PC-9 (cell line): ENCODE data around the gene PRDM12. TPM values are rescaled to one million over a fixed set of nuclear protein-coding genes. Genes with fewer than 3 reads are reported as not detected.

Experiments used
- BruUV-seq: library from RNA; stranded (reverse); fragments of 400-500 nt; replicated peaks from 2 replicates; lab custom pipeline; 2021; lab: Mats Ljungman, UMichigan
- CTCF ChIA-PET: fragments of 300-600 bp; sonication (Branson Sonifier 250); formaldehyde crosslinking; loops from one replicate; lab custom pipeline; 2022; ENCODE audit warnings: antibody characterized with exemption; lab: Charles Lee
- POLR2A ChIA-PET: fragments of 300-600 bp; sonication (Branson Sonifier 250); formaldehyde crosslinking; loops from one replicate; lab custom pipeline; 2022; ENCODE audit warnings: antibody characterized with exemption; ENCODE audit not compliant: unreplicated experiment; lab: Charles Lee
- DNase-seq, 2 experiments: peaks; one replicate each; pipeline versions ENCODE4 v3.0.0 to v3.0.0-alpha.2; 2015 to 2022; ENCODE audit warnings: mixed read lengths in 1 of 2
- H2AFZ ChIP-seq: fragments of 200-600 bp; sonication (generic); 2 replicates; pipeline ENCODE4 v1.8.1; 2017; ENCODE audit warnings: antibody characterized with exemption
- H3F3A ChIP-seq: fragments of 200-600 bp; sonication (generic); 2 replicates; pipeline ENCODE4 v1.8.1; 2017; ENCODE audit warnings: antibody characterized with exemption, mild to moderate bottlenecking, low read depth; ENCODE audit not compliant: insufficient read depth
- H3K27ac ChIP-seq: fragments of 200-600 bp; sonication (generic); 2 replicates; pipeline ENCODE4 v1.6.1; 2016; ENCODE audit warnings: mixed run types
- H3K27me3 ChIP-seq: fragments of 200-600 bp; sonication (generic); 2 replicates; pipeline ENCODE4 v1.6.1; 2016; ENCODE audit warnings: low read depth, mixed run types; ENCODE audit not compliant: insufficient read depth
- H3K36me3 ChIP-seq: fragments of 200-600 bp; sonication (generic); 2 replicates; pipeline ENCODE4 v1.6.1; 2016; ENCODE audit warnings: low read depth, mixed run types
- H3K4me1 ChIP-seq: fragments of 200-600 bp; sonication (generic); replicated peaks from 2 replicates; pipeline ENCODE4 v1.6.1; 2016; ENCODE audit warnings: mixed run types; ENCODE audit not compliant: insufficient read depth
- H3K4me2 ChIP-seq: fragments of 200-600 bp; sonication (generic); 2 replicates; pipeline ENCODE4 v1.6.1; 2017; ENCODE audit warnings: mixed run types
- H3K4me3 ChIP-seq: fragments of 200-600 bp; sonication (generic); 2 replicates; pipeline ENCODE4 v1.6.1; 2016; ENCODE audit warnings: mixed run types
- H3K79me2 ChIP-seq: fragments of 200-600 bp; sonication (generic); 2 replicates; pipeline ENCODE4 v1.6.1; 2017; ENCODE audit warnings: low read depth, mixed run types
- H3K9me2 ChIP-seq: fragments of 200-600 bp; sonication (generic); 2 replicates; pipeline ENCODE4 v1.8.1; 2017; ENCODE audit warnings: mild to moderate bottlenecking; ENCODE audit not compliant: insufficient read depth
- H3K9me3 ChIP-seq: fragments of 200-600 bp; sonication (generic); 2 replicates; pipeline ENCODE4 v1.8.1; 2016; ENCODE audit warnings: low read depth; ENCODE audit not compliant: insufficient read depth
- H4K20me1 ChIP-seq: fragments of 200-600 bp; sonication (generic); 2 replicates; pipeline ENCODE4 v1.8.1; 2017; ENCODE audit not compliant: insufficient read depth
- CTCF ChIP-seq: fragments of 200-600 bp; sonication (generic); conservative IDR thresholded peaks from 2 replicates; pipeline ENCODE4 v1.6.1; 2017; ENCODE audit warnings: mixed run types, antibody characterized with exemption, mild to moderate bottlenecking, moderate library complexity
- EZH2 ChIP-seq: fragments of 200-600 bp; sonication (generic); IDR thresholded peaks from 2 replicates; pipeline ENCODE4 v1.8.0; 2017; ENCODE audit warnings: antibody characterized with exemption, low read depth
- intact Hi-C: fragments of 100-400 bp; cut with micrococcal nuclease; formaldehyde crosslinking; loops from one replicate; pipeline ENCODE4 v1.10.0; 2022; ENCODE audit not compliant: unreplicated experiment
- total RNA-seq: library from RNA; stranded (reverse); gene quantifications from 2 replicates; pipeline ENCODE4 v1.2.3, GENCODE V29; 2021

Gene PRDM12
- total RNA-seq, 1 experiment from 2014 or later: 0.46 TPM

DNA sequence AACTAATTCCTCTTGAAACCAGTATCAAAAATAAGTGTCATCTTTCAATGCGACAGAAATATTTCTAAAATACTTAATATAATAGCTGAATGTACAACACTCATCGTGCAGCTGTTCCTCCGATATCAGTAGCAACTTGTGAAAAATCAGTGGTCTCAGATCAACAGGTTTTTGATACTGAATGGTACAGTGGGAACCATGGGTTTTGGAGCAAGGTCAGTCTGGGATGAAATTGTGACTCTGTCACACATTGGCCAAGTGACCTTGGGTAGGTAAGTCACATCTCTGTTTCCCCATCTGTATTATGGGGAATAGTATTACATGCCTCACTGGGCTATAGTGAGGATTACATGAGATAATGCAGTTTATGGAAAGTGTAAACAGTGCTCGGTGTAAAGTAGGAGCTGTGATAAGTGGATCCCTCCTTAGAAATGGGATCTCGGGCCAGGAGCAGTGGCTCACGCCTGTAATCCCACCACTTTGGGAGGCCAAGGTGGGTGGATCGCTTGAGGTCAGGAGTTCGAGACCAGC lies 46.5 kb downstream of the PRDM12 start:
- no TSS peak for BruUV-seq
- Histone ChIP-seq H3K27me3 (no peaks in the 10 kb centered on the region), H3F3A (peaks cover 28% of the 10 kb centered on the region), H3K79me2 (peaks cover 26% of the 10 kb centered on the region), H3K4me2 (no peak overlapping the region), H2AFZ (no peak overlapping the region), H4K20me1 (peaks cover 9% of the 10 kb centered on the region), H3K4me1 (peaks cover 22% of the 10 kb centered on the region), H3K36me3 (no peaks in the 10 kb centered on the region), H3K9me3 (no peaks in the 10 kb centered on the region), H3K9me2 (no peaks in the 10 kb centered on the region), H3K4me3 (no peak overlapping the region), H3K27ac (no peak overlapping the region)
- ChIA-PET POLR2A (interaction anchor here (0.5 kb wide), 1 partner anchor 10 kb away, joined by 3 read pairs; no protein-coding TSS in a partner anchor), CTCF (no interaction called here)
- DNase-seq: no peak
- no peak for TF ChIP-seq CTCF
- TF ChIP-seq EZH2: no peak
- intact Hi-C loops: no loop called here

GRCh38 chr9:130711469-130711868 lies 47.1 kb downstream of the PRDM12 start:
- no TSS peak for BruUV-seq
- intact Hi-C loops: no loop called here
- Histone ChIP-seq H3K9me2 (no peaks in the 10 kb centered on the region), H3K27ac (no peak overlapping the region), H3K4me1 (peaks cover 22% of the 10 kb centered on the region), H3K4me2 (no peak overlapping the region), H3K4me3 (no peak overlapping the region), H3K9me3 (no peaks in the 10 kb centered on the region), H3K36me3 (no peaks in the 10 kb centered on the region), H2AFZ (no peak overlapping the region), H3F3A (peaks cover 23% of the 10 kb centered on the region), H3K79me2 (peaks cover 32% of the 10 kb centered on the region), H3K27me3 (no peaks in the 10 kb centered on the region), H4K20me1 (peaks cover 9% of the 10 kb centered on the region)
- no peak for TF ChIP-seq EZH2
- no peak for TF ChIP-seq CTCF
- ChIA-PET POLR2A (interaction anchor here (0.5 kb wide), 1 partner anchor 10 kb away, joined by 3 read pairs; no protein-coding TSS in a partner anchor), CTCF (no interaction called here)
- DNase-seq: no peak

GRCh38 chr9:130712564-130713285 lies 48.3 kb downstream of the PRDM12 start:
- POLR2A ChIA-PET: no interaction called here

More at GRCh38 chr9:130712564-130713285, 48.3 kb downstream of the PRDM12 start:
- H3K9me3 ChIP-seq: no peaks in the 10 kb centered on the region
- peaks cover 5% of the 10 kb centered on the region for H4K20me1 ChIP-seq
- H3K4me1 ChIP-seq: peaks cover 22% of the 10 kb centered on the region
- H3K27ac ChIP-seq: peak overlapping the region; percentile 85
- peaks cover 15% of the 10 kb centered on the region for H3F3A ChIP-seq
- no TSS peak for BruUV-seq
- H2AFZ ChIP-seq: peak overlapping the region; percentile 85
- no peaks in the 10 kb centered on the region for H3K36me3 ChIP-seq
- no peaks in the 10 kb centered on the region for H3K27me3 ChIP-seq
- TF ChIP-seq CTCF (no peak), EZH2 (no peak)
- H3K9me2 ChIP-seq: no peaks in the 10 kb centered on the region
- DNase-seq: peak; percentile 95 to 99
- peak overlapping the region; percentile 86 for H3K4me2 ChIP-seq
- CTCF ChIA-PET: interaction anchor here (0.6 to 0.9 kb wide), 2 partner anchors 15 to 307 kb away, joined by 4 to 5 read pairs; no protein-coding TSS in a partner anchor
- peak overlapping the region; percentile 99 for H3K4me3 ChIP-seq
- intact Hi-C loops: no loop called here
- H3K79me2 ChIP-seq: peaks cover 44% of the 10 kb centered on the region
